HepG2 (cell line): ENCODE results near the gene MAT2A. TPM values are rescaled to one million over a fixed set of nuclear protein-coding genes. Genes with fewer than 3 reads are reported as not detected.
A peak's percentile ranks its signal among the peaks of the same experiment; 100 is the strongest.

ENCODE experiments used
- CAMTA2 ChIP-seq: sonication (generic); formaldehyde crosslinking; IDR thresholded peaks from 2 replicates; pipeline ENCODE4 v1.4.0; 2020; ENCODE audit warnings: mild to moderate bottlenecking, missing genetic modification reagents, borderline replicate concordance
- DRAP1 ChIP-seq: IDR thresholded peaks from 2 replicates; pipeline ENCODE4 v1.6.1; 2016; ENCODE audit warnings: missing genetic modification reagents, missing compliant biosample characterization
- EZH2 ChIP-seq: conservative IDR thresholded peaks from 2 replicates; pipeline ENCODE4 v1.6.1; 2012; ENCODE audit warnings: mild to moderate bottlenecking, low read depth, low read length, moderate library complexity
- FOXK1 ChIP-seq: sonication (generic); formaldehyde crosslinking; IDR thresholded peaks from 2 replicates; pipeline ENCODE4 v1.4.0; 2020; ENCODE audit warnings: low read depth, missing genetic modification reagents, borderline replicate concordance
- GATAD2A ChIP-seq: IDR thresholded peaks from 2 replicates; pipeline ENCODE4 v1.6.1; 2016
- GMEB1 ChIP-seq: sonication (generic); formaldehyde crosslinking; IDR thresholded peaks from 2 replicates; pipeline ENCODE4 v1.5.1; 2020; ENCODE audit warnings: missing genetic modification reagents, mild to moderate bottlenecking, borderline replicate concordance
- GPN1 ChIP-seq: sonication (generic); formaldehyde crosslinking; IDR thresholded peaks from 2 replicates; pipeline ENCODE4 v1.5.1; 2020; ENCODE audit warnings: missing genetic modification reagents, borderline replicate concordance
- HDAC1 ChIP-seq: sonication (generic); formaldehyde crosslinking; IDR thresholded peaks from 2 replicates; pipeline ENCODE4 v1.5.1; 2020; ENCODE audit warnings: mild to moderate bottlenecking, missing genetic modification reagents
- JUND ChIP-seq: sonication (generic); formaldehyde crosslinking; IDR thresholded peaks from 2 replicates; pipeline ENCODE4 v1.8.0; 2022; ENCODE audit warnings: mild to moderate bottlenecking, missing genetic modification reagents
- KDM4B ChIP-seq: sonication (generic); formaldehyde crosslinking; IDR thresholded peaks from 2 replicates; pipeline ENCODE4 v1.4.0; 2020; ENCODE audit warnings: missing genetic modification reagents
- PHF8 ChIP-seq: sonication (generic); formaldehyde crosslinking; IDR thresholded peaks from 2 replicates; pipeline ENCODE4 v1.5.0; 2020; ENCODE audit warnings: missing genetic modification reagents
- RXRB ChIP-seq: IDR thresholded peaks from 2 replicates; pipeline ENCODE4 v1.6.1; 2016; ENCODE audit warnings: borderline replicate concordance, missing genetic modification reagents, missing compliant biosample characterization
- SOX13 ChIP-seq, 3 experiments: fragments of 450-650 bp in 1 of 3; sonication (generic) in 1 of 3; formaldehyde crosslinking in 1 of 3; IDR thresholded peaks in 2 of 3; conservative IDR thresholded peaks in 1 of 3; 2 replicates each; pipeline versions ENCODE4 v1.5.0 to v1.6.1; 2016 to 2020; ENCODE audit warnings: antibody characterized with exemption in 1 of 3, mild to moderate bottlenecking in 1 of 3, missing compliant biosample characterization in 1 of 3, missing genetic modification reagents in 1 of 3, moderate library complexity in 1 of 3
- SP5 ChIP-seq: IDR thresholded peaks from 2 replicates; pipeline ENCODE4 v1.6.1; 2016; ENCODE audit warnings: low read depth, borderline replicate concordance
- SSRP1 ChIP-seq: IDR thresholded peaks from 2 replicates; pipeline ENCODE4 v1.6.1; 2016; ENCODE audit warnings: control low read depth
- TBL1XR1 ChIP-seq: fragments of 150-350 bp; IDR thresholded peaks from 2 replicates; pipeline ENCODE4 v1.6.1; 2014; ENCODE audit warnings: borderline replicate concordance, low read length; ENCODE audit not compliant: partially characterized antibody
- ZFY ChIP-seq: sonication (generic); formaldehyde crosslinking; IDR thresholded peaks from 2 replicates; pipeline ENCODE4 v1.4.0; 2020; ENCODE audit warnings: missing genetic modification reagents
- ZNF235 ChIP-seq: sonication (generic); formaldehyde crosslinking; IDR thresholded peaks from 2 replicates; pipeline ENCODE4 v1.8.1; 2023; ENCODE audit warnings: mild to moderate bottlenecking, missing genetic modification reagents, borderline replicate concordance
- ZNF30 ChIP-seq: sonication (generic); formaldehyde crosslinking; IDR thresholded peaks from 2 replicates; pipeline ENCODE4 v1.5.0; 2020; ENCODE audit warnings: mild to moderate bottlenecking, missing genetic modification reagents
- ZNF34 ChIP-seq: sonication (generic); formaldehyde crosslinking; IDR thresholded peaks from 2 replicates; pipeline ENCODE4 v1.4.0; 2020; ENCODE audit warnings: mild to moderate bottlenecking, missing genetic modification reagents, borderline replicate concordance
- ZNF451 ChIP-seq: sonication (generic); formaldehyde crosslinking; IDR thresholded peaks from 2 replicates; pipeline ENCODE4 v1.5.0; 2020; ENCODE audit warnings: mild to moderate bottlenecking, missing genetic modification reagents
- ZNF513 ChIP-seq: sonication (generic); formaldehyde crosslinking; conservative IDR thresholded peaks from 2 replicates; pipeline ENCODE4 v1.5.0; 2020; ENCODE audit warnings: missing genetic modification reagents
- ZNF547 ChIP-seq: sonication (generic); formaldehyde crosslinking; IDR thresholded peaks from 2 replicates; pipeline ENCODE4 v1.5.1; 2020; ENCODE audit warnings: mild to moderate bottlenecking, missing genetic modification reagents
- ZNF737 ChIP-seq: sonication (generic); formaldehyde crosslinking; IDR thresholded peaks from 2 replicates; pipeline ENCODE4 v1.5.0; 2020; ENCODE audit warnings: missing genetic modification reagents, mild to moderate bottlenecking, borderline replicate concordance
- ZNF773 ChIP-seq: sonication (generic); formaldehyde crosslinking; IDR thresholded peaks from 2 replicates; pipeline ENCODE4 v1.4.0; 2020; ENCODE audit warnings: missing genetic modification reagents, borderline replicate concordance
- ZNF850 ChIP-seq: sonication (generic); formaldehyde crosslinking; conservative IDR thresholded peaks from 2 replicates; pipeline ENCODE4 v1.9.0; 2021; ENCODE audit warnings: mild to moderate bottlenecking, missing genetic modification reagents
- ZSCAN29 ChIP-seq: sonication (generic); formaldehyde crosslinking; conservative IDR thresholded peaks from 2 replicates; pipeline ENCODE4 v1.4.0; 2020; ENCODE audit warnings: mild to moderate bottlenecking, missing genetic modification reagents
- polyA plus RNA-seq, 8 experiments: library from polyadenylated mRNA; depleted of rRNA in 3 of 8; stranded (reverse) in 7 of 8; unstranded in 1 of 8; fragments of >200 nt; fragmentation: Illumina TruSeq in 4 of 8; extraction: Trizol in 4 of 8; gene quantifications; 2 replicates each; pipeline versions ENCODE4 v1.2.1 to v1.2.3, GENCODE V29; 2011 to 2016; ENCODE audit warnings: low read depth in 4 of 8, missing spikeins in 1 of 8, mixed read lengths in 1 of 8; ENCODE audit not compliant: insufficient read depth in 1 of 8
- total RNA-seq, 5 experiments: library from RNA; depleted of rRNA; stranded (reverse); fragments of >200 nt; fragmentation: Illumina TruSeq; extraction: Trizol; gene quantifications; 2 replicates each; pipeline ENCODE4 v1.2.3, GENCODE V29; 2016; ENCODE audit warnings: low read depth in 1 of 5

The MAT2A gene
- total and polyA plus RNA-seq, 2 of the 13 experiments (the other 11 are each of a cell fraction or from before 2014, with no cell fraction given), result 155 to 331 TPM

- TF ChIP-seq ZNF30 (CRISPR knock-in tag), result no peak
- peak; percentile 94 for TF ChIP-seq ZNF850 (CRISPR knock-in tag)
- peak; percentile 91 for TF ChIP-seq ZSCAN29 (CRISPR knock-in tag)
- TF ChIP-seq ZFY (CRISPR knock-in tag), result peak; percentile 84
- TF ChIP-seq SSRP1 (CRISPR knock-in tag), result peak; percentile 97
- TF ChIP-seq HDAC1 (CRISPR knock-in tag), result peak; percentile 3; the same call in 1 of the 2 replicates
- peak; percentile 91 for TF ChIP-seq ZNF513
- peak; percentile 54 for TF ChIP-seq SP5 (CRISPR knock-in tag)
- peak; percentile 63; the same call in 1 of the 2 replicates for TF ChIP-seq GATAD2A (CRISPR knock-in tag)
- peak; percentile 78 for TF ChIP-seq DRAP1 (CRISPR knock-in tag)
- peak; percentile 51 for TF ChIP-seq TBL1XR1
- TF ChIP-seq EZH2, result no peak
- TF ChIP-seq GPN1, result peak; percentile 95; the same call in 1 of the 2 replicates
- peak; percentile 12; the same call in 1 of the 2 replicates for TF ChIP-seq ZNF451
- TF ChIP-seq ZNF34, result peak; percentile 94
- peak; percentile 54; the same call in 1 of the 2 replicates for TF ChIP-seq FOXK1
- peak; percentile 50; the same call in 1 of the 2 replicates for TF ChIP-seq ZNF235 (CRISPR knock-in tag)
- TF ChIP-seq ZNF547, result peak; percentile 84
- peak; percentile 65 for TF ChIP-seq SOX13 (IDR thresholded peaks at IDR 0.05)
- TF ChIP-seq SOX13 (CRISPR knock-in tag; conservative IDR thresholded peaks at IDR 0.05 in 1 of 2, IDR thresholded peaks at IDR 0.05 in 1 of 2), result peak in 1 of 2 experiments; percentile 65; a peak in 3 of 4 replicates
- peak; percentile 73; the same call in 1 of the 2 replicates for TF ChIP-seq GMEB1 (CRISPR knock-in tag)
- peak; percentile 94 for TF ChIP-seq KDM4B
- peak; percentile 81 for TF ChIP-seq PHF8
- TF ChIP-seq RXRB (CRISPR knock-in tag), result peak; percentile 56
- peak; percentile 68 for TF ChIP-seq CAMTA2 (CRISPR knock-in tag)
- TF ChIP-seq ZNF773 (CRISPR knock-in tag), result peak; percentile 96
- no peak; the same call in 1 of the 2 replicates for TF ChIP-seq ZNF737 (CRISPR knock-in tag)
- TF ChIP-seq JUND (CRISPR knock-in tag), result no peak; the same call in 1 of the 2 replicates
Observed at GRCh38 chr2:85538507-85539360, at the start of gene MAT2A (continued).
